GM23248 (cell line): ENCODE results near the gene CUX1.

Experiments used
- EZH2 ChIP-seq: fragments of 200-600 bp; sonication (generic); IDR thresholded peaks from 2 replicates; pipeline ENCODE4 v1.6.1; 2018; ENCODE audit warnings: antibody characterized with exemption, mild to moderate bottlenecking; ENCODE audit not compliant: insufficient read depth, poor library complexity, severe bottlenecking
- EZH2phosphoT487 ChIP-seq: fragments of 200-600 bp; sonication (generic); IDR thresholded peaks from 2 replicates; pipeline ENCODE4 v1.6.1; 2018; ENCODE audit warnings: antibody characterized with exemption, moderate library complexity, mild to moderate bottlenecking, low read depth; ENCODE audit not compliant: insufficient read depth

GRCh38 chr7:102234131-102234530 lies 416.7 kb downstream of the CUX1 start:
- TF ChIP-seq EZH2 (no peak), EZH2phosphoT487 (no peak)
